GM21367 (cell line): ENCODE data around the gene POU2AF2.
"Not testable (repeated sequence)": the region's sequence is repeated elsewhere in the genome, so short reads cannot be mapped to it uniquely, and the experiment has no call there.

Source experiments
- ATAC-seq: cut with Tn5 transposase; IDR thresholded peaks from one replicate; pipeline ENCODE4 v1.9.1; 2021; ENCODE audit not compliant: unreplicated experiment

POU2AF2 gene

GRCh38 chr11:111301842-111302118 is 56.3 kb downstream of the POU2AF2 start:
- no peak for ATAC-seq

GRCh38 chr11:111302298-111302697 is 56.8 kb downstream of the POU2AF2 start:
- no peak for ATAC-seq

GRCh38 chr11:111303461-111303860 is 57.9 kb downstream of the POU2AF2 start:
- ATAC-seq, result no peak

- no peak for ATAC-seq
Measured at GRCh38 chr11:111305162-111305802, 59.8 kb downstream of the POU2AF2 start.

- ATAC-seq, result no peak
Measured at GRCh38 chr11:111305876-111306275, 60.4 kb downstream of the POU2AF2 start.

GRCh38 chr11:111306321-111306720 is 60.8 kb downstream of the POU2AF2 start:
- ATAC-seq, result no peak

GRCh38 chr11:111307472-111308108 is 62.1 kb downstream of the POU2AF2 start:
- ATAC-seq, result no peak

- no peak for ATAC-seq
Measured at GRCh38 chr11:111308140-111308539, 62.6 kb downstream of the POU2AF2 start.

- ATAC-seq, result no peak
Measured at GRCh38 chr11:111309215-111309915, 63.8 kb downstream of the POU2AF2 start.

GRCh38 chr11:111310088-111310487 is 64.6 kb downstream of the POU2AF2 start:
- no peak for ATAC-seq

GRCh38 chr11:111310723-111311122 is 65.2 kb downstream of the POU2AF2 start:
- ATAC-seq, result no peak

GRCh38 chr11:111312076-111312475 is 66.6 kb downstream of the POU2AF2 start:
- ATAC-seq, result no peak

- no peak for ATAC-seq
Measured at GRCh38 chr11:111319296-111319695, 73.8 kb downstream of the POU2AF2 start.

- ATAC-seq, result not testable (repeated sequence)
Measured at GRCh38 chr11:111320199-111320598, 74.7 kb downstream of the POU2AF2 start.

- ATAC-seq, result no peak
Measured at GRCh38 chr11:111320728-111321568, 75.4 kb downstream of the POU2AF2 start.

- no peak for ATAC-seq
Measured at GRCh38 chr11:111322534-111322933, 77.0 kb downstream of the POU2AF2 start.

- ATAC-seq, result no peak
Measured at GRCh38 chr11:111324277-111324720, 78.8 kb downstream of the POU2AF2 start.

GRCh38 chr11:111325259-111325658 is 79.7 kb downstream of the POU2AF2 start:
- no peak for ATAC-seq

GRCh38 chr11:111326824-111327223 is 81.3 kb downstream of the POU2AF2 start:
- ATAC-seq, result no peak

GRCh38 chr11:111327908-111328624 is 82.5 kb downstream of the POU2AF2 start:
- no peak for ATAC-seq
